Upper lobe of left lung (tissue), 6 donors: ENCODE measurements around the gene PIK3CA. TPM values are rescaled to one million over a fixed set of nuclear protein-coding genes. Genes with fewer than 3 reads are reported as not detected.

Source experiments
- ATAC-seq, 2 donors: fragments of 200-7000 bp; cut with Tn5 transposase; one replicate each; pipeline ENCODE4 v1.9.1; 2022; ENCODE audit warnings: mild to moderate bottlenecking in 2 of 2, moderate library complexity in 2 of 2; ENCODE audit not compliant: low FRiP score in 2 of 2
- DNase-seq, 2 donors: peaks; one replicate each; pipeline ENCODE4 v3.0.0-alpha.2; 2019 to 2020
- H3K27ac ChIP-seq, 4 donors: fragments of 200-600 bp; sonication (generic); one replicate each; pipeline ENCODE4 v1.5.1; 2016 to 2019
- H3K27me3 ChIP-seq, 4 donors: fragments of 200-600 bp; sonication (generic); one replicate each; pipeline ENCODE4 v1.5.1; 2017 to 2019
- H3K36me3 ChIP-seq, 4 donors: fragments of 200-600 bp; sonication (generic); one replicate each; pipeline ENCODE4 v1.5.1; 2016 to 2019
- H3K4me1 ChIP-seq, 4 donors: fragments of 200-600 bp; sonication (generic); one replicate each; pipeline ENCODE4 v1.5.1; 2018 to 2019
- H3K4me3 ChIP-seq, 4 donors: fragments of 200-600 bp; sonication (generic); one replicate each; pipeline ENCODE4 v1.5.1; 2017 to 2019; ENCODE audit warnings: mild to moderate bottlenecking in 2 of 4, moderate library complexity in 1 of 4
- H3K9me3 ChIP-seq, 4 donors: fragments of 200-600 bp; sonication (generic); one replicate each; pipeline ENCODE4 v1.5.1; 2018 to 2019
- EP300 ChIP-seq, 4 donors: sonication (generic); formaldehyde crosslinking; IDR thresholded peaks; one replicate each; pipeline ENCODE4 v1.5.1; 2017; ENCODE audit warnings: antibody characterized with exemption in 4 of 4, control low read depth in 2 of 4
- POLR2A ChIP-seq, 4 donors: fragments of 450-650 bp; IDR thresholded peaks; one replicate each; pipeline ENCODE4 v1.5.1; 2016 to 2017; ENCODE audit warnings: antibody characterized with exemption in 4 of 4, mild to moderate bottlenecking in 2 of 4
- POLR2AphosphoS5 ChIP-seq, 2 donors: sonication (generic); formaldehyde crosslinking; IDR thresholded peaks; one replicate each; pipeline ENCODE4 v1.5.1; 2017; ENCODE audit warnings: antibody characterized with exemption in 2 of 2
- WGBS, 2 donors: methylation state at CpG; one replicate each; pipeline ENCODE4 v1.1.5; 2017 to 2018; 5-methylcytosine and 5-hydroxymethylcytosine counted together
- total RNA-seq, 6 donors: library from RNA; depleted of rRNA in 4 of 6; stranded (reverse); fragments of >200 nt in 4 of 6; gene quantifications; one replicate each; pipeline versions ENCODE4 v1.1.0 to v1.2.1, GENCODE V29; 2016 to 2021
- TF ChIP-seq, protein P1 (sequence below), 6 experiments: fragments of 450-650 bp in 4 of 6; fragments of 200-600 bp in 2 of 6; sonication (generic) in 2 of 6; IDR thresholded peaks; one replicate each; pipeline ENCODE4 v1.5.1; 2016 to 2019; ENCODE audit warnings: antibody characterized with exemption in 6 of 6
- donor health status: DM: no; HTN: no; CAD: no; lungs with moderate emphysema.
- donor health status: DM: no; HTN: yes; CAD: no; lungs with severe emphysema.

PIK3CA gene
- total RNA-seq, 6 donors from 2014 or later, result 7.3 to 37.6 (median 23.5) TPM

DNA sequence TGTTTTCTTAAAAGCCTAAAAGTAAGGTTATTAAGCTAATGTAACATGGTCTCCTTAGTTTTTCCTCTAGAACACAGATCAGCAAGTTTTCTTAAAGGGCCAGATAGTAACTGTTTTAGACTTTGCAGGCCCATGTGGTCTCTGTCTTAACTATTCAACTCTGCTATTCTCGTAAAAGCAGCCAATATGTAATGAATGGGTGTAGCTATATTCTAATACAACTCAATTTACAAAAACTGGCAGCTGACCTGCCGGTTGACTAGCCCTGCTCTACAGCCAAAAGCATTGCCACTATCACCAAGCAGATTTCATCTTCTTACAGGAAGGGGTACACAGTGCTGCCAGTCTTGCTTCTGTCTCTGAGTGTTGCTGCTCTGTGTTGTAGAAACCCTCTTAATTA is 75.4 kb downstream of the PIK3CA start:
- no peaks in the 10 kb centered on the region for H3K4me1 ChIP-seq
- TF ChIP-seq POLR2AphosphoS5 (IDR thresholded peaks at IDR 0.05) (no peak), EP300 (IDR thresholded peaks at IDR 0.05) (no peak), POLR2A (IDR thresholded peaks at IDR 0.05) (no peak)
- TF ChIP-seq, protein P1, sequence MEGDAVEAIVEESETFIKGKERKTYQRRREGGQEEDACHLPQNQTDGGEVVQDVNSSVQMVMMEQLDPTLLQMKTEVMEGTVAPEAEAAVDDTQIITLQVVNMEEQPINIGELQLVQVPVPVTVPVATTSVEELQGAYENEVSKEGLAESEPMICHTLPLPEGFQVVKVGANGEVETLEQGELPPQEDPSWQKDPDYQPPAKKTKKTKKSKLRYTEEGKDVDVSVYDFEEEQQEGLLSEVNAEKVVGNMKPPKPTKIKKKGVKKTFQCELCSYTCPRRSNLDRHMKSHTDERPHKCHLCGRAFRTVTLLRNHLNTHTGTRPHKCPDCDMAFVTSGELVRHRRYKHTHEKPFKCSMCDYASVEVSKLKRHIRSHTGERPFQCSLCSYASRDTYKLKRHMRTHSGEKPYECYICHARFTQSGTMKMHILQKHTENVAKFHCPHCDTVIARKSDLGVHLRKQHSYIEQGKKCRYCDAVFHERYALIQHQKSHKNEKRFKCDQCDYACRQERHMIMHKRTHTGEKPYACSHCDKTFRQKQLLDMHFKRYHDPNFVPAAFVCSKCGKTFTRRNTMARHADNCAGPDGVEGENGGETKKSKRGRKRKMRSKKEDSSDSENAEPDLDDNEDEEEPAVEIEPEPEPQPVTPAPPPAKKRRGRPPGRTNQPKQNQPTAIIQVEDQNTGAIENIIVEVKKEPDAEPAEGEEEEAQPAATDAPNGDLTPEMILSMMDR (IDR thresholded peaks at IDR 0.05), result no peak
- ATAC-seq (no peak), DNase-seq (no peak)
- peaks cover 0 to 70% (median 4%) of the 10 kb centered on the region in 4 donors for H3K36me3 ChIP-seq
- no peak overlapping the region for H3K4me3 ChIP-seq
- WGBS, 2 donors, result 83 to 89% methylated on average over 2 of the region's 2 CpGs
- no peaks in the 10 kb centered on the region for H3K9me3 ChIP-seq
- H3K27me3 ChIP-seq, result no peaks in the 10 kb centered on the region
- no peak overlapping the region for H3K27ac ChIP-seq

DNA sequence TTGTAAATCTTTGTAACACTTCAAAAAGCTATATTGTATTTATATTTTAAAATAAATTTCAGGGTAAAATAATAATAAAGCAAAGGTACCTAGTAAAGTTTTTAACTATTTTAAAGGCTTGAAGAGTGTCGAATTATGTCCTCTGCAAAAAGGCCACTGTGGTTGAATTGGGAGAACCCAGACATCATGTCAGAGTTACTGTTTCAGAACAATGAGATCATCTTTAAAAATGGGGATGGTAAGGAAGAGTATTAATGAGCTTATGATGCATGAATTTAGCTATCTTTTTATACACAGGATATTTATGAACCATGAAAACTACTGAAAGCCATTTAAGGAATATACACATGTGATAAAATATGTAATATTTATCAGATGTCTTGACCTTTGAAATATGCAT is 76.4 kb downstream of the PIK3CA start:
- Histone ChIP-seq H3K4me3 (no peak overlapping the region), H3K27me3 (no peaks in the 10 kb centered on the region), H3K4me1 (no peaks in the 10 kb centered on the region), H3K27ac (no peak overlapping the region), H3K36me3 (peaks cover 0 to 74% (median 4%) of the 10 kb centered on the region in 4 donors), H3K9me3 (no peaks in the 10 kb centered on the region)
- no peak for ATAC-seq
- DNase-seq, result no peak
- WGBS, 2 donors, result 86 to 97% methylated on average over 1 of the region's 1 CpG
- TF ChIP-seq POLR2AphosphoS5 (IDR thresholded peaks at IDR 0.05) (no peak), EP300 (IDR thresholded peaks at IDR 0.05) (no peak), POLR2A (IDR thresholded peaks at IDR 0.05) (no peak)
- TF ChIP-seq, protein P1 (IDR thresholded peaks at IDR 0.05), result no peak

DNA sequence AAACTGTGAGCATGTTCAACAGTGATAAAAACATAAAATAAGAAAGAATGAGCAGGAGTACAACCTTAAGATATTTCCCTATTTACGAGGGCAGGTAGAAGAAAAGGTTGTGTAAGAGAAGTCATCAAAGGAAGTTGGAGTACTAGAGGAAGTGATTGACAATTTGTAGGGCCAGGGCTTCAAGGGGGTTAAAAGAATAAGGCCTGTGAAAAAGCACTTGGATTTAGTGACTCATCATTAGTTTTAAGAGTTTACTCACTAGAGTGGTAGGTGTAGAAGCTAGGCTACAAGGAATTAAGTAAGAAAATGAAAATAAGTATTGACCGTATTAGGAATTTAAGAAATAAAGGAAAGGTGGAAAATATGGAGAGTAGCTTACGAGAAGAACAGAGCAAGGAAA is 79.2 kb downstream of the PIK3CA start:
- Histone ChIP-seq H3K27ac (no peak overlapping the region), H3K27me3 (no peaks in the 10 kb centered on the region), H3K4me1 (no peaks in the 10 kb centered on the region), H3K36me3 (peaks cover 3 to 66% (median 10%) of the 10 kb centered on the region in 4 donors), H3K9me3 (no peaks in the 10 kb centered on the region), H3K4me3 (no peak overlapping the region)
- WGBS, 2 donors, result 51 to 76% methylated on average over 3 of the region's 3 CpGs
- DNase-seq, result no peak
- no peak for ATAC-seq
- TF ChIP-seq, protein P1 (IDR thresholded peaks at IDR 0.05), result no peak
- no peak for TF ChIP-seq EP300 (IDR thresholded peaks at IDR 0.05)
- no peak for TF ChIP-seq POLR2AphosphoS5 (IDR thresholded peaks at IDR 0.05)
- no peak for TF ChIP-seq POLR2A (IDR thresholded peaks at IDR 0.05)

DNA sequence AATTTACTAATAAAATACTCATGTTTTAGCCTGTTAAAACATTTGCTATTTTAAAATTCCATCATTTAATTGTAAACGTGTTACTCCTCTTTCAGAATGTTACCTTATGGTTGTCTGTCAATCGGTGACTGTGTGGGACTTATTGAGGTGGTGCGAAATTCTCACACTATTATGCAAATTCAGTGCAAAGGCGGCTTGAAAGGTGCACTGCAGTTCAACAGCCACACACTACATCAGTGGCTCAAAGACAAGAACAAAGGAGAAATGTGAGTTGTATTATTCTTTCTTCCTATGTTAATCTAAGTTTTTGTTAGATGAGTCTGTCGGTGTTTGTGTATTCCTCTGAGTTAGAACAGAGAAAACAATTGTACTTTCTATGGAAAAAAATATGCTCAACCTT is 81.0 kb downstream of the PIK3CA start:
- Histone ChIP-seq H3K27me3 (no peaks in the 10 kb centered on the region), H3K4me3 (no peak overlapping the region), H3K36me3 (peaks cover 8 to 58% (median 11%) of the 10 kb centered on the region in 4 donors), H3K27ac (no peak overlapping the region), H3K9me3 (no peaks in the 10 kb centered on the region), H3K4me1 (no peaks in the 10 kb centered on the region)
- DNase-seq, result no peak
- 80 to 88% methylated on average over 5 of the region's 5 CpGs for WGBS, 2 donors
- TF ChIP-seq POLR2AphosphoS5 (IDR thresholded peaks at IDR 0.05) (no peak), EP300 (IDR thresholded peaks at IDR 0.05) (no peak), POLR2A (IDR thresholded peaks at IDR 0.05) (no peak)
- TF ChIP-seq, protein P1 (IDR thresholded peaks at IDR 0.05), result no peak
- ATAC-seq, result no peak

DNA sequence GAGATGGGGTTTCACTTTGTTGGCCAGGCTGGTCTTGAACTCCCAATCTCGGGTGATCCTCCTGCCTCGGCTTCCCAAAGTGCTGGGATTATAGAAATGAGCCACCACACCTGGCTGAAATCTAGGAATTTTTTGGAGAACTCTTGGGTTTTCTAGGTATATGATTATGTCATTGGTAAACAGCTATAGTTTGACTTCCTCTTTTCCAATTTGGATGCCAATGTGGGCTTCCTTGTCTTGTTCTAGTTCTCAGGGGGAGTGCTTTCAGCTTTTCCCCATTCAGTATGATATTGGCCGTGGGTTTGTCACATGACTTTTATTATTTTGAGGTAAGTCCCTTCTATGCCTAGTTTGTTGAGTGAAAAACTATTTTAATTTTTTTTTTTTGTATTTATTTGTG is 84.9 kb downstream of the PIK3CA start:
- H3K36me3 ChIP-seq, result peaks cover 8 to 44% (median 14%) of the 10 kb centered on the region in 4 donors

More for the DNA sequence above, 84.9 kb downstream of the PIK3CA start:
- ATAC-seq, result no peak
- WGBS, 2 donors, result 90 to 98% methylated on average over 3 of the region's 3 CpGs
- Histone ChIP-seq H3K4me3 (no peak overlapping the region), H3K4me1 (no peaks in the 10 kb centered on the region), H3K9me3 (no peaks in the 10 kb centered on the region), H3K27me3 (no peaks in the 10 kb centered on the region), H3K27ac (no peak overlapping the region)
- DNase-seq, result no peak
- TF ChIP-seq, protein P1 (IDR thresholded peaks at IDR 0.05), result no peak
- TF ChIP-seq POLR2A (IDR thresholded peaks at IDR 0.05) (no peak), POLR2AphosphoS5 (IDR thresholded peaks at IDR 0.05) (no peak), EP300 (IDR thresholded peaks at IDR 0.05) (no peak)
